ENCODE measurements around the gene PSMD14.
"Not testable (repeated sequence)": the region's sequence is repeated elsewhere in the genome, so short reads cannot be mapped to it uniquely, and the experiment has no call there.

Gene PSMD14

GRCh38 chr2:161337247-161337646 is 29.0 kb downstream of the PSMD14 start:
- DNase-seq = no peak

DNA sequence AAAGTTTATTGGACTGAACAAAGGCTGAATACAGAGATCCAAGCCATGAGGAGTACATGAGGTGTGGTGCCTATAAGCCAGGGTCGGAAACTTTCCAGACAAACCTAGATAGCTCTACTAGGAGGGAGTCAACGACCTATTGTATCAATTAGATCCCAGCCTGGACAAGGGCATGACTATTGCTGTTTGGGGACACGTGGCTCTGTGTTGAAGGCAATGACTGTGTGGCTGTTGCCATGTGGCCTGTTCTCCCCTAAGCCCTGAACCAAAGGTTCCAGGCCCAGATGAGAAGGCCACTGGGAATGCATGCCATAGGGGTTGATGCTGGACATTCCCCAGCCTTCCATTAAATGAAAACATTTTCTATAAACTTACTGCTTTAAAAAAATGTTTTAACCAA is 31.3 kb downstream of the PSMD14 start:
- not testable (repeated sequence) for DNase-seq

- not testable (repeated sequence) for DNase-seq
Measured at GRCh38 chr2:161340930-161341413, 32.7 kb downstream of the PSMD14 start.

DNA sequence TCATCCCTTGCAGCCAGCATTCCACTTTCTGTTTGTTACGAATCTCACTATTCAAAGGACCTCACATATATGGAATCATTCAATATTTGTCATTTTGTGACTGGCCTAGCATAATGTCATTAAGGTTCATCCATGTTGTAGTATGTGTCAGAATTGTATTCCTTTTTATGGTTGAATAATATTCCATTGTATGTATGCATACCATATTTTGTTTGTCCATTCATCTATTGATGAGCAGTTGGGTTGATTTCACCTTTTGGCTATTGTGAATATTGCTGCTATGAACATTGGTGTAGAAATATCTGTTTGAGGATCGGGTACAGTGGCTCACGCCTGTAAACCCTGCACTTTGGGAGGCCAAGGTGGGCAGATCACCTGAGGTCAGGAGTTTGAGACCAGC is 35.0 kb downstream of the PSMD14 start:
- no peak for DNase-seq

- no peak for DNase-seq
Measured at GRCh38 chr2:161344692-161345091, 36.5 kb downstream of the PSMD14 start.

GRCh38 chr2:161351678-161352077 is 43.5 kb downstream of the PSMD14 start:
- DNase-seq = no peak

DNA sequence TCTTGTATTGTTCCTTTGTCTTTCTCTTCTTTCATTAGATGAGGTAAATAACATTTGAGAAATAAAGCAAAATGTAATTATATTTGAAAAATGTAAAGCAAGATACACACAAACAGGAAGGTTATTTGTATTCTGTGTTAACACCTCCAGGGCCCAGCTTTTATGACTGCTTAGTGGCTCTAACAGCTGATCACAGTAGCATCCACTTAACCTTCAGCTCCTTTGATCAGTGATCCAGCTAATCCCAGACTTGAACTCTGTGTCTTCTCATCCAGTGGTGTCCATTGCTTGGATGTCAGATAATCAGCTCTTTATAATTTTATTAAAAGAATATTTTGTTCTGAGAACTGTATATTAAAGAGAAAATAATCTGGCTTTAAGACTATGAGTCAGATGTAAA is 44.5 kb downstream of the PSMD14 start:
- no peak for DNase-seq

- no peak for DNase-seq
Measured at GRCh38 chr2:161353543-161353942, 45.3 kb downstream of the PSMD14 start.

DNA sequence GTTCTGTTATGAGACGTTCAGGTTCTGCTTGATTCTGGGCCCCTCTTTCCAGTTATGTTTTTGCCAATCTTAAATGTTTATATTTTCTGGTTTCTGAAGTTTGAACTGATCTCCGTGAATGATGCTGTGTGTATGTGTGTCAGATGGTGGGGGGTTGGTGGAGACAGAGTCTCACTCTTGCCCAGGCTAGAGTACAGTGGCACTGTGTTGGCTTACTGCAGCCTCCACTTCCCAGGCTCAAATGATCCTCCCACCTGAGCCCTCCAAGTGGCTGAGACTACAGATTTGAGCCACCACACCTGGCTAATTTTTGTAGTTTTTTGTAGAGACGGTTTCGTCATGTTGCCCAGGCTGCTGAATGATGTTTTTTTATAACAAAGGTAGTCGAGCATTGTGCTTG is 45.9 kb downstream of the PSMD14 start:
- no peak for DNase-seq

DNA sequence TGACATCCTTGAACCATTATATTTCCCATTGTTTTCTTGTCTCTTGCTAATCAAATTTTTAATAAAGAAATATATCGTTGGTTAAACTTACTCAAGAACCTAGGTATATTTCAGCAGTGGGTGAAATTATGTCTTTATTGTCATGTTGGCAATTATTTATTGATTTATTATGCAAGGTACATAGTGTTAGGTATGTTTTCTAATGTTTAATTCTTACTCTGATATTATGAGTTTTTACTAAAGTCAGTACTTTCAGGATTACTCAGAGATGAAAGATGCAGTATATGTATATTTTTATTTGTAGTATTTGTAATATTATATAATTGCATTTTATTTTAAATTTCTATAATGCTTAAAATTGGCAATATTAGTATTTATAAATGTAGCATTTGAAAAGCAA is 46.9 kb downstream of the PSMD14 start:
- no peak for DNase-seq

- DNase-seq = no peak
Measured at GRCh38 chr2:161355983-161356382, 47.8 kb downstream of the PSMD14 start.

GRCh38 chr2:161357097-161357496 is 48.9 kb downstream of the PSMD14 start:
- DNase-seq = no peak

GRCh38 chr2:161358838-161359237 is 50.6 kb downstream of the PSMD14 start:
- no peak for DNase-seq

DNA sequence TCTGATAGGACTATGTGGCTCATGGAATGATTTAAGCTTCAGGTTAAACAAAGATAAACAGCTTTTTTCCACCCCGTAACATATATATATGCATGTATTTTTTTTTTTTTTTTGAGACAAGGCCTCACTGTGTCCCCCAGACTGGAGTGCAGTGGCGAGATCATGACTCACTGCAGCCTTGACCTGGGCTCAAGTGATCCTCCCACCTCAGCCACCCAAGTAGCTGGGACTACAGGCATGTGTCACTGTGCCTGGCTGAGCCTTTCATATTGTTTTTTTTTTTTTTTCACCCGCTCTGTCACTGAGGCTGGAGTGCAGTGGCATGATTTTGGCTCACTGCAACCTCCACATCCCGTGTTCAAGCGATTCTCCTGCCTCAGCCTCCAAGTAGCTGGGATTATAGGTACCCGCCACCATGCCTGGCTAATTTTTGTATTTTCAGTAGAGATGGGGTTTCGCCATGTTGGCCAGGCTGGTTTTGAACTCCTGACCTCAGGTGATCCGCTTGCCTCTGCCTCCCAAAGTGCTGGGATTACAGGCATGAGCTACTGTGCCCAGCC is 52.0 kb downstream of the PSMD14 start:
- not testable (repeated sequence) for DNase-seq

DNA sequence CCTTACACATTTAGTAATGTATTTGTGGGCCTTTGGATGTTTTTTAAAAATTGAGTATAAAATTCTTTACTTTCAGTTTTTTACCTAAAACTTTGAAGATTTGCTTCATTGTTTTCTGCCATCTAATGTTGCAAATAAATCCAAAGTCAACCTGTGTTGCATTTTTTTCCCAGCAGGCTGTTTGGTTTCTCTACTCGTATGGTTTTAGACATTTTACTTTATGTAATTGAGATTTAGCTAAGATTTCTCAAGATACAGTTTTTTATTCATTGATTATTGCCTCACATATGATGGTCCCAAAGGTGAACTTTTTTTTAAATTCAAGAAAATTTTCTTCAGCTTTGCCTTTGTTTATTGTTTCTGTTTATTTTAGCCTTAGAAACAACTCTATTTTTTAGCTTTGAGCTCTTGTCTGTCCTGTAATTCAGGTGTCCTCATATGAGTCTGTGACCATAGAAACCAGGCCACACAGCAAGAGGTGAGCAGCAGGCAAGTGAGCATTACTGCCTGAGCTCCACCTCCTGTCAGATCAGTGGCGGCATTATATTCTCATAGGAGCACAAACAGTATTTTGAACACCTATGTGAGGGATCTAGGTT is 54.4 kb downstream of the PSMD14 start:
- DNase-seq = no peak

DNA sequence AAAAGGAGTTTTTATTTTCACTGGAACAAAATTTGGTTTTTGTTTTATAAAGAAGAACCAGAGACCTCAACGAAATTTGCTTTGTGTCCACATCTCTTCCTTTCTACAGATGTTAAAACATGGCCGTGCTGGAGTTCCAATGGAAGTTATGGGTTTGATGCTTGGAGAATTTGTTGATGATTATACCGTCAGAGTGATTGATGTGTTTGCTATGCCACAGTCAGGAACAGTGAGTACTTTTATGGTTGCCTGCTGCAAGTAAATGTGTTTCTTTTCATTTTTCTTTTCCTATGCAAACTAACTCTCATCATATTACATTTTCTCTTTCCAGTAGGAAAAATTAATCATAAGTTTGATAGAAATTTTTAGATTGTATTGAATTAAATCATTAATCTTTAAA is 59.5 kb downstream of the PSMD14 start:
- DNase-seq = no peak

DNA sequence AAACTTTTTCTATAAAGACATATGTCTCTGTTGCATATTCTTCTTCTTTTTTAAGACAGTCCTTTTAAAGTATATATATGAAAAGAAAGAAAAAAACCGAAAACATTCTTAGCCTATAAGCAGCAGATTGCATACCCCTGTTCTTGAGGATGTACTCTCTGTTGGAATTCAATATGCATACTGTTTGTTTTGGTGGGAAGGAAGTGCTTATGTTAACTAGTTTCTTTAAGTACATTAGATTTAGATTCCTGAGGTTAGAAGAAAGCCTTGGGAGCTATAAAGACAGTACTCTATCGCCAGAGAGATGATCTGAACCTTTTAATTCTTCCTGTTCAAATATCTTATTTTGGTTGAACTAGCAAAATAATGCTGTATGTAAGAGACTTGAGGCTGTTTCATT is 61.1 kb downstream of the PSMD14 start:
- no peak for DNase-seq

DNA sequence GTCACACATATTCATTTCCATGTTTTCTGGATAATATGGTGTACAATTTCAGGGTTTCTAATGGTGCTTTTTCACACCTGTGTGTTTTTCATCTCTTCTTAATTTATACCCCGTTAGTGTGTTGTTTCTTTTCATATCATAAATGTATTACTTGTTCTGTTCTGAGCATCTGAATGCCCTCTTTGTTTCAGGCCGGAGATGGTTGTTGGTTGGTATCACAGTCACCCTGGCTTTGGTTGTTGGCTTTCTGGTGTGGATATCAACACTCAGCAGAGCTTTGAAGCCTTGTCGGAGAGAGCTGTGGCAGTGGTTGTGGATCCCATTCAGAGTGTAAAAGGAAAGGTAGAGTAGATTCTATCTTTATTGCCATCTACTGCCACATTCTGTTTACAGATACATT is 62.8 kb downstream of the PSMD14 start:
- DNase-seq = no peak

- no peak for DNase-seq
Measured at GRCh38 chr2:161371869-161372268, 63.6 kb downstream of the PSMD14 start.

GRCh38 chr2:161373942-161374341 is 65.7 kb downstream of the PSMD14 start:
- DNase-seq = no peak

GRCh38 chr2:161374446-161374845 is 66.2 kb downstream of the PSMD14 start:
- no peak for DNase-seq

GRCh38 chr2:161379740-161380139 is 71.5 kb downstream of the PSMD14 start:
- DNase-seq = no peak

DNA sequence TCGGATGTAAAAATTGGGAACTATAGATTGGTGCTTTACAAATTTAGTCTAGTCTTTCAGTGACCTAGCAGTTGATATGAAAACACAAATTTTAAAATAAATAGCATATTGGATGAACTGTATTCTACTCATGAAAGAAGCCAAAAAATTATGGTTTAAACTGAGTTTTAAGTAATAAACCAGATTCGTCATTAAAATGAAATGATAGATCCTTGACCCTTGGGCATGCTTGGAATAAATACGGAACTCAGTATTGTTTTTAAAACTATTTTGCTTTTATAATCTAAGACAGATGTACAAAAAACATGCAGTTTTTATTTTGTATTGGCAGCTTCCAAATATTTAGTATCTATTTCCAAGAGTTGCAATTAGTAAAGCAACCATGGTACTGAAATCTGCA is 73.3 kb downstream of the PSMD14 start:
- DNase-seq = no peak

DNA sequence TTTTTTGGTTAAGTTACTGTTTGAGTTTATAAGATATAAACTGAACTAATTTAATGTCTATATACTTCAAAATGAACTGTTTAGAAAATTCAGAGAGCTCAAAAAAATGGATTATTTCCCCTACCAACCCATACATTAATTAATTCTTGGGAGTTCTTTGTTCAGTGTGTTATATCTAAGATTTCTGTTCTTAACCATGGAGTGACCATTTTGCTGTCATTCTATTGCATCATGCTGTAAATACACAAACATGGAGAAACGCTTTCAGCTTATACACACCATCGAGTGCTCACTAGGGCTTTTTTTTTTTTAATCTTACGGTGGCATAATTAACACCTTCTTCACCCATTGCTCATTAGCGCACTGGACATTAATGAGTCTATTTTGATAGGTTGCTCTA is 74.5 kb downstream of the PSMD14 start:
- DNase-seq = no peak

DNA sequence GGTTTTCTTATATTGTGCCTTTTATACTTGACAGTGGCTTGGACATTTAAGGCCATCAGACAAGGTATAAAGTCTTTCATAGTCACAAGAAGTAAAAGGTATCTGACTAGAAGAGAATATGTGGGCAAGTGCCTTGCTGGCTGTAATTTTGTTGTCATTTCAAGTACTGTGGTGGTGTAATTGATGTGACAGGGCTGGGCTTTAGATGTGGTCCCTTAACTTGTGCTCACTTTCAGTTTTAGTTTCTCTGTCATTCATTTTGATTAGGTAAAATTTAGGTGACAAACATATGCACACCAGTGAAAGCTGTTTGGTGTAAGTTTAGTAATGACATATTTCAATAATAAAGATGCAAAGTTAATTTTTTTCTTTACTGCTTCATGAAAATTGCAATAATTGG is 76.6 kb downstream of the PSMD14 start:
- peak; percentile 2 to 37 for DNase-seq

Measured in CD4-positive, alpha-beta T cell treated with Interleukin-1 beta for 1 hour (primary cell).